ENCODE measurements around the gene SNRPA. TPM values are rescaled to one million over a fixed set of nuclear protein-coding genes. Genes with fewer than 3 reads are reported as not detected.

SNRPA gene
- polyA plus RNA-seq, 1 of the 3 experiments (the other 2 are of a cell fraction) = 121 TPM

DNA sequence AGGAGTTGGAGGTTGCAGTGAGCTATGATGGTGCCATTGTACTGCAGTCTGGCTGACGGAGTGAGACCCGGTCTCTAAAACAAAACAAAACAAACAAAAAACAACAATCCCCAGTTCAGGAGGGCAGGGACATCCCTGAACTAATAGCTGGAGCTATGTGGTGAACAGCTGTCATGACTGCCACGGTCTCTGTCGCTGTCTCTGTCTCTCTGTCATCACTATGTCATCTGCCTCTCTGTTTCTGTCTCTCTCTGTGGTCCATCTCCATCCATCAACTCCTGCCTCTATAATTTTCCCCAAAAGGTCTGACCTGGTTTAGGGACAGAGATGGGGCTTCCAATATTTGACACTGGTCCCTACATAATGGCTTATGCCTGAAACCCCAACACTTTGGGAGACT lies 26.7 kb upstream of the SNRPA start:
- no peak overlapping the region for H3K9ac ChIP-seq
- H3K4me3 ChIP-seq (ENCODE audit: low read depth in 2 of 2, low read length in 1 of 2) = no peak overlapping the region
- POLR2A ChIA-PET = no interaction called here
- no peaks in the 10 kb centered on the region for H3K9me2 ChIP-seq
- no peaks in the 10 kb centered on the region for H3K27me3 ChIP-seq (ENCODE audit: insufficient read depth)
- no peaks in the 10 kb centered on the region for H3F3A ChIP-seq (replicated peaks; ENCODE audit: insufficient read depth)
- no peak overlapping the region for H3K27ac ChIP-seq (ENCODE audit: low read depth in 2 of 2, low read length in 1 of 2)
- TF ChIP-seq, protein P1, sequence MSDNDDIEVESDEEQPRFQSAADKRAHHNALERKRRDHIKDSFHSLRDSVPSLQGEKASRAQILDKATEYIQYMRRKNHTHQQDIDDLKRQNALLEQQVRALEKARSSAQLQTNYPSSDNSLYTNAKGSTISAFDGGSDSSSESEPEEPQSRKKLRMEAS (IDR thresholded peaks at IDR 0.05; ENCODE audit: low read depth) = no peak
- TF ChIP-seq FOXM1 (IDR thresholded peaks at IDR 0.05; ENCODE audit: low read depth) (no peak), EP300 (IDR thresholded peaks at IDR 0.05; ENCODE audit: borderline replicate concordance in 1 of 2, low read depth in 1 of 2, low read length in 1 of 2) (no peak), NRF1 (IDR thresholded peaks at IDR 0.05; ENCODE audit: low read depth, low read length) (no peak), USF2 (IDR thresholded peaks at IDR 0.05; ENCODE audit: borderline replicate concordance, low read depth, low read length) (no peak), FOSL2 (IDR thresholded peaks at IDR 0.05; ENCODE audit: borderline replicate concordance, low read depth) (no peak), POLR2AphosphoS5 (IDR thresholded peaks at IDR 0.05; ENCODE audit: low read depth, low read length) (no peak), EZH2phosphoT487 (IDR thresholded peaks at IDR 0.05; ENCODE audit: borderline replicate concordance, low read depth) (no peak), MXI1 (IDR thresholded peaks at IDR 0.05; ENCODE audit: low read depth, low read length) (no peak)
- TF ChIP-seq, protein P2, sequence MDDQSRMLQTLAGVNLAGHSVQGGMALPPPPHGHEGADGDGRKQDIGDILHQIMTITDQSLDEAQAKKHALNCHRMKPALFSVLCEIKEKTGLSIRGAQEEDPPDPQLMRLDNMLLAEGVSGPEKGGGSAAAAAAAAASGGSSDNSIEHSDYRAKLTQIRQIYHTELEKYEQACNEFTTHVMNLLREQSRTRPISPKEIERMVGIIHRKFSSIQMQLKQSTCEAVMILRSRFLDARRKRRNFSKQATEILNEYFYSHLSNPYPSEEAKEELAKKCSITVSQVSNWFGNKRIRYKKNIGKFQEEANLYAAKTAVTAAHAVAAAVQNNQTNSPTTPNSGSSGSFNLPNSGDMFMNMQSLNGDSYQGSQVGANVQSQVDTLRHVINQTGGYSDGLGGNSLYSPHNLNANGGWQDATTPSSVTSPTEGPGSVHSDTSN (IDR thresholded peaks at IDR 0.05) = no peak
- 99% methylated on average over 4 of the region's 4 CpGs for WGBS (ENCODE audit: low lambda C conversion rate)
- no peak overlapping the region for H3K4me2 ChIP-seq
- CTCF ChIA-PET = interaction anchor here (0.6 kb wide), 1 partner anchor 90 kb away, joined by 3 read pairs; no protein-coding TSS in a partner anchor
- H4K20me1 ChIP-seq (ENCODE audit: insufficient read depth) = peaks cover 7% of the 10 kb centered on the region; the same call in 1 of the 2 replicates
- DNase-seq = no peak
- peaks cover 0 to 38% of the 10 kb centered on the region in 2 experiments for H3K36me3 ChIP-seq (replicated peaks in 1 of 2; ENCODE audit: control insufficient read depth in 1 of 2, insufficient read depth in 2 of 2, low read length in 1 of 2)
- H3K79me2 ChIP-seq (ENCODE audit: insufficient read depth) = peaks cover 57% of the 10 kb centered on the region
- H2AFZ ChIP-seq (ENCODE audit: low read depth) = no peak overlapping the region
- H3K4me1 ChIP-seq (ENCODE audit: control insufficient read depth in 1 of 2, insufficient read depth in 2 of 2, low read depth in 1 of 2, low read length in 1 of 2) = peaks cover 0 to 3% of the 10 kb centered on the region in 2 experiments; a peak in 1 of 4 replicates
- H3K9me3 ChIP-seq = no peaks in the 10 kb centered on the region

DNA sequence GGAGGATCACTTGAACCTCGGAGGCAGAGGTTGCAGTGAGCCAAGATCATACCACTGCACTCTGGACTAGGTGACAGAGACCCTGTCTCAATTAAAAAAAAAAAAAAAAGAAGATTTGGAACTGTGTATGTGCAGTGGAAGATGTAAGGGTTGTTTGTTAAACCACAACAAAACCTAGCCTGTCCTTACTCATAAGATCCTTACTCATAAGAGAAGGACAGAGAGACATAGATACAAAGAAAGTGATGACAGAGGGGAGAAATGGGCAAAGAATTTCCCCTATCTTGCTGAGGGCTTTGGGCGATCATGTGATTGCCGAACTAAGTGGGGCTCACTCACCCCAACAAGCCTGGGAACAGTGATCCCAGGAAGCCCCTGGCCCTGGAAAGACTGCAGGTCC lies 26.1 kb upstream of the SNRPA start:
- H3K27me3 ChIP-seq (ENCODE audit: insufficient read depth) = no peaks in the 10 kb centered on the region
- CTCF ChIA-PET = interaction anchor here (0.6 to 1.6 kb wide), 2 partner anchors 10 to 90 kb away, joined by 3 to 4 read pairs; no protein-coding TSS in a partner anchor
- no peak overlapping the region for H3K9ac ChIP-seq
- no peak for TF ChIP-seq RAD21 (IDR thresholded peaks at IDR 0.05; ENCODE audit: low read length)
- TF ChIP-seq POLR2AphosphoS5 (IDR thresholded peaks at IDR 0.05; ENCODE audit: low read depth, low read length) = no peak
- TF ChIP-seq FOSL2 (IDR thresholded peaks at IDR 0.05; ENCODE audit: borderline replicate concordance, low read depth) = no peak
- TF ChIP-seq TEAD4 (IDR thresholded peaks at IDR 0.05; ENCODE audit: borderline replicate concordance, insufficient read depth) = no peak
- no peak for TF ChIP-seq NRF1 (IDR thresholded peaks at IDR 0.05; ENCODE audit: low read depth, low read length)
- TF ChIP-seq TAF1 (IDR thresholded peaks at IDR 0.05; ENCODE audit: borderline replicate concordance, low read depth, low read length) = no peak
- TF ChIP-seq USF2 (IDR thresholded peaks at IDR 0.05; ENCODE audit: borderline replicate concordance, low read depth, low read length) = no peak
- no peak for TF ChIP-seq EZH2phosphoT487 (IDR thresholded peaks at IDR 0.05; ENCODE audit: borderline replicate concordance, low read depth)
- no peak for TF ChIP-seq GABPA (IDR thresholded peaks at IDR 0.05; ENCODE audit: low read depth)
- peaks cover 0 to 38% of the 10 kb centered on the region in 2 experiments for H3K36me3 ChIP-seq (replicated peaks in 1 of 2; ENCODE audit: control insufficient read depth in 1 of 2, insufficient read depth in 2 of 2, low read length in 1 of 2)
- H2AFZ ChIP-seq (ENCODE audit: low read depth) = no peak overlapping the region
- peaks cover 7% of the 10 kb centered on the region; the same call in 1 of the 2 replicates for H4K20me1 ChIP-seq (ENCODE audit: insufficient read depth)
- WGBS (ENCODE audit: low lambda C conversion rate) = 98% methylated on average over 3 of the region's 3 CpGs
- H3K9me2 ChIP-seq = no peaks in the 10 kb centered on the region
- no peak for DNase-seq
- H3F3A ChIP-seq (replicated peaks; ENCODE audit: insufficient read depth) = no peaks in the 10 kb centered on the region
- H3K27ac ChIP-seq (ENCODE audit: low read depth in 2 of 2, low read length in 1 of 2) = no peak overlapping the region
- H3K4me3 ChIP-seq (ENCODE audit: low read depth in 2 of 2, low read length in 1 of 2) = no peak overlapping the region
- H3K79me2 ChIP-seq (ENCODE audit: insufficient read depth) = peaks cover 52% of the 10 kb centered on the region
- H3K4me1 ChIP-seq (ENCODE audit: control insufficient read depth in 1 of 2, insufficient read depth in 2 of 2, low read depth in 1 of 2, low read length in 1 of 2) = peaks cover 0 to 3% of the 10 kb centered on the region in 2 experiments; a peak in 1 of 4 replicates
- no peak overlapping the region for H3K4me2 ChIP-seq
- no peaks in the 10 kb centered on the region for H3K9me3 ChIP-seq
- POLR2A ChIA-PET = no interaction called here
